ENCODE measurements around the gene FOXB2. TPM values are rescaled to one million over a fixed set of nuclear protein-coding genes. Genes with fewer than 3 reads are reported as not detected.
A peak's percentile ranks its signal among the peaks of the same experiment; 100 is the strongest.

Gene FOXB2
- polyA plus RNA-seq, 1 donor from 2014 or later = not detected

DNA sequence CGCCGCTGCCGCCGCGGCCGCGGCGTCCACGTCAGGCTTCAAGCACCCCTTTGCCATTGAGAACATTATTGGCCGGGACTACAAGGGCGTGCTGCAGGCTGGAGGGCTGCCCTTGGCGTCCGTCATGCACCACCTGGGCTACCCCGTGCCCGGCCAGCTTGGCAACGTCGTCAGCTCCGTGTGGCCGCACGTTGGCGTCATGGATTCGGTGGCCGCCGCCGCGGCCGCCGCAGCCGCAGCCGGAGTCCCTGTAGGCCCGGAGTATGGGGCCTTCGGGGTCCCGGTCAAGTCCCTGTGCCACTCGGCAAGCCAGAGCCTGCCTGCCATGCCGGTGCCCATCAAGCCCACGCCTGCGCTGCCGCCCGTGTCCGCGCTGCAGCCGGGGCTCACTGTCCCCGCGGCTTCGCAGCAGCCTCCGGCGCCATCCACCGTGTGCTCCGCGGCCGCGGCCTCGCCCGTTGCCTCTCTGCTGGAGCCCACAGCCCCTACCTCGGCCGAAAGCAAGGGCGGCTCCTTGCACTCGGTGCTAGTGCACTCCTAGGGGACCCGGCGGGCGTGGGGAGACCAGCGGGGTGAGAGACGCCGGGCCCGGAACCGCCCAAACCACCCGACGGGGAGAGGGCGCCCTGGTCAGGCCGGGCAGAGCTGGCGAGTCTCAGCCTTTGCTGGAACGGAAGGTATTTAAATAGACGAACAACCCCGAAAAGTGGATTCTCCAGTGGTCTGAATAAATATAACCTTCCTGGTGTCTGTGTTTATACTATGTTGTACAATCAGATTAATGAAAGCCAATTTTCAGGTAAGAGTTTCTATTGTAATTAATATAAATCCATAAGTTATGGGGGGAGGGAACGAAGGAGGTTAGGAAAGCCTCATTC lies 1.2 kb downstream of the FOXB2 start:
- Histone ChIP-seq H2AFZ (ENCODE audit: low read depth, low read length) (no peak overlapping the region), H3F3A (ENCODE audit: insufficient read depth, low read length, poor library complexity, severe bottlenecking) (no peaks in the 10 kb centered on the region), H3K27ac (ENCODE audit: low read length) (no peak overlapping the region), H3K9me3 (ENCODE audit: low read length) (no peaks in the 10 kb centered on the region), H4K20me1 (ENCODE audit: insufficient read depth) (no peaks in the 10 kb centered on the region), H3K79me2 (replicated peaks; ENCODE audit: insufficient read depth, low read length) (no peaks in the 10 kb centered on the region), H3K9ac (ENCODE audit: low read length) (no peak overlapping the region), H3K27me3 (ENCODE audit: insufficient read depth, low read depth, low read length) (peaks cover 100% of the 10 kb centered on the region), H3K36me3 (ENCODE audit: insufficient read depth, low read length) (no peaks in the 10 kb centered on the region), H3K4me3 (ENCODE audit: low read length) (peak overlapping the region; percentile 43), H3K9me2 (ENCODE audit: insufficient read depth, low read length) (no peaks in the 10 kb centered on the region), H3K4me2 (ENCODE audit: low read length) (no peak overlapping the region)
- TF ChIP-seq EZH2 (IDR thresholded peaks at IDR 0.05; ENCODE audit: borderline replicate concordance, insufficient read depth, low read length, poor library complexity, severe bottlenecking) = peak; percentile 99
- TF ChIP-seq, protein P1, sequence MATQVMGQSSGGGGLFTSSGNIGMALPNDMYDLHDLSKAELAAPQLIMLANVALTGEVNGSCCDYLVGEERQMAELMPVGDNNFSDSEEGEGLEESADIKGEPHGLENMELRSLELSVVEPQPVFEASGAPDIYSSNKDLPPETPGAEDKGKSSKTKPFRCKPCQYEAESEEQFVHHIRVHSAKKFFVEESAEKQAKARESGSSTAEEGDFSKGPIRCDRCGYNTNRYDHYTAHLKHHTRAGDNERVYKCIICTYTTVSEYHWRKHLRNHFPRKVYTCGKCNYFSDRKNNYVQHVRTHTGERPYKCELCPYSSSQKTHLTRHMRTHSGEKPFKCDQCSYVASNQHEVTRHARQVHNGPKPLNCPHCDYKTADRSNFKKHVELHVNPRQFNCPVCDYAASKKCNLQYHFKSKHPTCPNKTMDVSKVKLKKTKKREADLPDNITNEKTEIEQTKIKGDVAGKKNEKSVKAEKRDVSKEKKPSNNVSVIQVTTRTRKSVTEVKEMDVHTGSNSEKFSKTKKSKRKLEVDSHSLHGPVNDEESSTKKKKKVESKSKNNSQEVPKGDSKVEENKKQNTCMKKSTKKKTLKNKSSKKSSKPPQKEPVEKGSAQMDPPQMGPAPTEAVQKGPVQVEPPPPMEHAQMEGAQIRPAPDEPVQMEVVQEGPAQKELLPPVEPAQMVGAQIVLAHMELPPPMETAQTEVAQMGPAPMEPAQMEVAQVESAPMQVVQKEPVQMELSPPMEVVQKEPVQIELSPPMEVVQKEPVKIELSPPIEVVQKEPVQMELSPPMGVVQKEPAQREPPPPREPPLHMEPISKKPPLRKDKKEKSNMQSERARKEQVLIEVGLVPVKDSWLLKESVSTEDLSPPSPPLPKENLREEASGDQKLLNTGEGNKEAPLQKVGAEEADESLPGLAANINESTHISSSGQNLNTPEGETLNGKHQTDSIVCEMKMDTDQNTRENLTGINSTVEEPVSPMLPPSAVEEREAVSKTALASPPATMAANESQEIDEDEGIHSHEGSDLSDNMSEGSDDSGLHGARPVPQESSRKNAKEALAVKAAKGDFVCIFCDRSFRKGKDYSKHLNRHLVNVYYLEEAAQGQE (IDR thresholded peaks at IDR 0.05; ENCODE audit: borderline replicate concordance) = no peak
- TF ChIP-seq TAF1 (IDR thresholded peaks at IDR 0.05; ENCODE audit: low read depth) = no peak

DNA sequence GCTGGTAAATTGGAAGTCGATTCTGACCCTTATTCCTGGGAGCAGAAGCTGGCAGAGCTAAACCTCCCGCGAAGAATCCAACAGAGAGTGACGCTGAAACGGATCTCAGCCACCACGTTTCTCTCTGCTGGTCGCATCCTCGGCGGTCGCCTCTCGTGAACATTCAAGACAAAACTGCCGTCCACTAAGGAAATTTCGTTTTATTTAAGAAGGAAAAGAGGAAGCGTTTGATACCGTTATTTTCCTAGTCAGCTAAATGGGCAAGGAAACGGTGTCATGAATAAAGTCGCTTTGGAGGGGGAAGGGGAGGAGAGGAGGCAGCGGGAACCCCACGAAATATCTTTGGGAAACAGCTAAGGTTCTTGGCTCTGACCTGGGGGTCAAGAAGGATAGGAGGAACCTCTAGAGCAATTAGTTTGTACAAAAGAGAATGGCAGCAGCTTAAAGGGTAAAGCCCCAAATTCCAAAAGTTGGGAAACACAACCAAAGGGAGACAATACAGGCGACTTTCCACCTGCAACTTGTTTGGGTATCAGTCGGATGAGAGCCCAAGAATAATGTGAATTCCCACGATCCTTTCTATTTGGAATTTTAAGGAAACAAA lies 1.9 kb downstream of the FOXB2 start:
- Histone ChIP-seq H3K9ac (ENCODE audit: low read length) (no peak overlapping the region), H3K9me3 (ENCODE audit: low read length) (no peaks in the 10 kb centered on the region), H3F3A (ENCODE audit: insufficient read depth, low read length, poor library complexity, severe bottlenecking) (no peaks in the 10 kb centered on the region), H3K27ac (ENCODE audit: low read length) (no peak overlapping the region), H3K36me3 (ENCODE audit: insufficient read depth, low read length) (no peaks in the 10 kb centered on the region), H4K20me1 (ENCODE audit: insufficient read depth) (no peaks in the 10 kb centered on the region), H2AFZ (ENCODE audit: low read depth, low read length) (no peak overlapping the region), H3K79me2 (replicated peaks; ENCODE audit: insufficient read depth, low read length) (no peaks in the 10 kb centered on the region), H3K9me2 (ENCODE audit: insufficient read depth, low read length) (no peaks in the 10 kb centered on the region), H3K4me3 (ENCODE audit: low read length) (no peak overlapping the region), H3K4me2 (ENCODE audit: low read length) (no peak overlapping the region), H3K27me3 (ENCODE audit: insufficient read depth, low read depth, low read length) (peaks cover 100% of the 10 kb centered on the region)
- TF ChIP-seq TAF1 (IDR thresholded peaks at IDR 0.05; ENCODE audit: low read depth) (no peak), EZH2 (IDR thresholded peaks at IDR 0.05; ENCODE audit: borderline replicate concordance, insufficient read depth, low read length, poor library complexity, severe bottlenecking) (peak; percentile 3), POLR2AphosphoS5 (IDR thresholded peaks at IDR 0.05) (peak; percentile 86), RAD21 (conservative IDR thresholded peaks at IDR 0.05) (no peak)

DNA sequence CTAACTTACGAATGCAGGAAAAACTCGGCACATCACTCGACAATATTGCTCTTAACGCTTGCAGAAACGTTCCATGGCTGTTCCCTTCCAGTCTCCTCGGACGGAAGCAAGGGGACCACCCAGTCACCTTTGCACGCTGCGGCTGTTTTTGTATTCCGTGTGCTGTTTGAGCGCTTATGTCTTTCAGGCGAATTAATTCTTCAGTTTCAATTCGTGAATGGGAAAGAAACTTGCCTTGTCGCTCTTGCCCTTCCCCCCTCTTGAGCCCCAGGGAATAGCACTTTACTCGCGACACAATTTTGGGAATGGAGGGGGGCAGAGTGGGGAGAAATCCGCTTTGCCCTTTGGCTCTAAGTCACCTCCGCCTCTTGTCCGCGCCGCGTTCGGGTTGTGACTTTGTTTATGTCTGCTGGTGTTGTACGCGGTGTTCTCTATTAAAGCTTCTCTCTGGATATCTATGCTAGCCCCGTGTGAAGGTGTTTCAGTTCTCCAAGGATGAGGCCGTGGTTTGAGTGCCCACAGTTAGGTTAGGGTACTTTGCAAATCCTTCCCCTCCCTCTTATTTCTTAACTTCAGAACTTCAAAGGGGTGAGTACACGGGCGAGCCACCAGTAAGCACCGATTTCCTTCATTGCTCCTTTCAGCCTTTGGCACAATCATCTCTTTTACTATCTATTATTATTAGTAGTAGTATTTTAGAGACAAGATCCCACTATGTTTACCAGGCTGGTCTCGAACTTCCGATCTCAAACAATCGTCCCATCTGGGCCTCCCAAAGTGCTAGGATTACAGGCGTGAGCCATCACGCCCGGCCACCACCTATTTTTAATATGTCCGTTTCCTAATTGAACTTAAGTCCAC lies 2.7 kb downstream of the FOXB2 start:
- no peaks in the 10 kb centered on the region for H3K9me3 ChIP-seq (ENCODE audit: low read length)
- H3F3A ChIP-seq (ENCODE audit: insufficient read depth, low read length, poor library complexity, severe bottlenecking) = no peaks in the 10 kb centered on the region
- no peak overlapping the region for H3K4me2 ChIP-seq (ENCODE audit: low read length)

More for the DNA sequence above, 2.7 kb downstream of the FOXB2 start:
- no peak overlapping the region for H3K9ac ChIP-seq (ENCODE audit: low read length)
- TF ChIP-seq MXI1 (conservative IDR thresholded peaks at IDR 0.05; ENCODE audit: poor library complexity, severe bottlenecking) (no peak), EP300 (conservative IDR thresholded peaks at IDR 0.05; ENCODE audit: poor library complexity, severe bottlenecking) (no peak), POLR2AphosphoS5 (IDR thresholded peaks at IDR 0.05) (no peak), TAF1 (IDR thresholded peaks at IDR 0.05; ENCODE audit: low read depth) (no peak), RAD21 (conservative IDR thresholded peaks at IDR 0.05) (no peak), EZH2 (IDR thresholded peaks at IDR 0.05; ENCODE audit: borderline replicate concordance, insufficient read depth, low read length, poor library complexity, severe bottlenecking) (no peak), SMC3 (conservative IDR thresholded peaks at IDR 0.05; ENCODE audit: poor library complexity) (no peak)
- TF ChIP-seq, protein P1 (IDR thresholded peaks at IDR 0.05; ENCODE audit: borderline replicate concordance) = no peak
- TF ChIP-seq, protein P2, sequence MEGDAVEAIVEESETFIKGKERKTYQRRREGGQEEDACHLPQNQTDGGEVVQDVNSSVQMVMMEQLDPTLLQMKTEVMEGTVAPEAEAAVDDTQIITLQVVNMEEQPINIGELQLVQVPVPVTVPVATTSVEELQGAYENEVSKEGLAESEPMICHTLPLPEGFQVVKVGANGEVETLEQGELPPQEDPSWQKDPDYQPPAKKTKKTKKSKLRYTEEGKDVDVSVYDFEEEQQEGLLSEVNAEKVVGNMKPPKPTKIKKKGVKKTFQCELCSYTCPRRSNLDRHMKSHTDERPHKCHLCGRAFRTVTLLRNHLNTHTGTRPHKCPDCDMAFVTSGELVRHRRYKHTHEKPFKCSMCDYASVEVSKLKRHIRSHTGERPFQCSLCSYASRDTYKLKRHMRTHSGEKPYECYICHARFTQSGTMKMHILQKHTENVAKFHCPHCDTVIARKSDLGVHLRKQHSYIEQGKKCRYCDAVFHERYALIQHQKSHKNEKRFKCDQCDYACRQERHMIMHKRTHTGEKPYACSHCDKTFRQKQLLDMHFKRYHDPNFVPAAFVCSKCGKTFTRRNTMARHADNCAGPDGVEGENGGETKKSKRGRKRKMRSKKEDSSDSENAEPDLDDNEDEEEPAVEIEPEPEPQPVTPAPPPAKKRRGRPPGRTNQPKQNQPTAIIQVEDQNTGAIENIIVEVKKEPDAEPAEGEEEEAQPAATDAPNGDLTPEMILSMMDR (IDR thresholded peaks at IDR 0.05; ENCODE audit: poor library complexity, severe bottlenecking) = no peak
- H3K9me2 ChIP-seq (ENCODE audit: insufficient read depth, low read length) = no peaks in the 10 kb centered on the region
- no peaks in the 10 kb centered on the region for H3K79me2 ChIP-seq (replicated peaks; ENCODE audit: insufficient read depth, low read length)
- H2AFZ ChIP-seq (ENCODE audit: low read depth, low read length) = no peak overlapping the region
- no peak overlapping the region for H3K27ac ChIP-seq (ENCODE audit: low read length)
- H3K4me3 ChIP-seq (ENCODE audit: low read length) = no peak overlapping the region
- no peaks in the 10 kb centered on the region for H3K36me3 ChIP-seq (ENCODE audit: insufficient read depth, low read length)
- H4K20me1 ChIP-seq (ENCODE audit: insufficient read depth) = no peaks in the 10 kb centered on the region
- H3K27me3 ChIP-seq (ENCODE audit: insufficient read depth, low read depth, low read length) = peaks cover 92% of the 10 kb centered on the region
